ENCODE data around the gene LACRT.

Gene LACRT

GRCh38 chr12:54608769-54609168 lies 25.9 kb downstream of the LACRT start:
- no peak for DNase-seq (ENCODE audit: low spot score)
- in situ Hi-C loops (cut with MboI; ENCODE audit: low sequenced_read_pairs, unreplicated experiment), result no loop called here
- TF ChIP-seq CTCF (IDR thresholded peaks at IDR 0.05; ENCODE audit: borderline replicate concordance, control extremely low read depth, extremely low read depth, insufficient read depth, missing control alignments), result no peak

- TF ChIP-seq CTCF (IDR thresholded peaks at IDR 0.05; ENCODE audit: borderline replicate concordance, control extremely low read depth, extremely low read depth, insufficient read depth, missing control alignments), result no peak
- in situ Hi-C loops (cut with MboI; ENCODE audit: low sequenced_read_pairs, unreplicated experiment), result no loop called here
- DNase-seq (ENCODE audit: low spot score), result no peak
Measured at GRCh38 chr12:54608156-54608555, 26.5 kb downstream of the LACRT start.

- no peak for DNase-seq (ENCODE audit: low spot score)
- in situ Hi-C loops (cut with MboI; ENCODE audit: low sequenced_read_pairs, unreplicated experiment), result no loop called here
- no peak for TF ChIP-seq CTCF (IDR thresholded peaks at IDR 0.05; ENCODE audit: borderline replicate concordance, control extremely low read depth, extremely low read depth, insufficient read depth, missing control alignments)
Measured at GRCh38 chr12:54606556-54606955, 28.1 kb downstream of the LACRT start.

GRCh38 chr12:54605138-54605970 lies 29.3 kb downstream of the LACRT start:
- TF ChIP-seq CTCF (IDR thresholded peaks at IDR 0.05; ENCODE audit: borderline replicate concordance, control extremely low read depth, extremely low read depth, insufficient read depth, missing control alignments), result no peak
- no peak for DNase-seq (ENCODE audit: low spot score)
- in situ Hi-C loops (cut with MboI; ENCODE audit: low sequenced_read_pairs, unreplicated experiment), result no loop called here

- DNase-seq (ENCODE audit: low spot score), result no peak
- TF ChIP-seq CTCF (IDR thresholded peaks at IDR 0.05; ENCODE audit: borderline replicate concordance, control extremely low read depth, extremely low read depth, insufficient read depth, missing control alignments), result no peak
- in situ Hi-C loops (cut with MboI; ENCODE audit: low sequenced_read_pairs, unreplicated experiment), result no loop called here
Measured at GRCh38 chr12:54604436-54604835, 30.3 kb downstream of the LACRT start.

- no peak for TF ChIP-seq CTCF (IDR thresholded peaks at IDR 0.05; ENCODE audit: borderline replicate concordance, control extremely low read depth, extremely low read depth, insufficient read depth, missing control alignments)
- no peak for DNase-seq (ENCODE audit: low spot score)
- in situ Hi-C loops (cut with MboI; ENCODE audit: low sequenced_read_pairs, unreplicated experiment), result no loop called here
Measured at GRCh38 chr12:54603872-54604271, 30.8 kb downstream of the LACRT start.

All from GM13976 (cell line).